ENCODE results near the gene DNMBP.
"Not testable (repeated sequence)": the region's sequence is repeated elsewhere in the genome, so short reads cannot be mapped to it uniquely, and the experiment has no call there.

Gene DNMBP

GRCh38 chr10:99912041-99912440 is 97.7 kb downstream of the DNMBP start:
- no peak for DNase-seq

GRCh38 chr10:99908512-99908911 is 101.2 kb downstream of the DNMBP start:
- DNase-seq, result no peak

- no peak for DNase-seq
Observed at GRCh38 chr10:99906470-99906869, 103.3 kb downstream of the DNMBP start.

- DNase-seq, result no peak
Observed at GRCh38 chr10:99905971-99906370, 103.8 kb downstream of the DNMBP start.

- peak in 1 of 2 experiments; percentile 3 for DNase-seq
Observed at GRCh38 chr10:99895867-99896266, 113.9 kb downstream of the DNMBP start.

DNA sequence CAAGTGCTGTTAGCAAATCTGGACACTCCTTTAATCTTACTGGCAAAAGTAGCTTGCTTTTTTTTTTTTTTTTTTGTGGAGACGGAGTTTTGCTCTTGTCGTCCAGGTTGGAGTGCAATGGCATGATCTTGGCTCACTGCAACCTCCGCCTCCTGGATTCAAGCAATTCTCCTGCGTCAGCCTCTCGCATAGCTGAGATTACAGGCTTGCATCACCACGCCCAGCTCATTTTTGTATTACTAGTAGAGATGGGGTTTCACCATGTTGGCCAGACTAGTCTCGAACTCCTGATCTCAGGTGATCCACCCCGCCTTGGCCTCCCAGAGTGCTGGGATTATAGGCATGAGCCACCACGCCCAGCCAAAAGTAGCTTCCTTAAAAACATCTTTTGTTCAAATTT is 114.7 kb downstream of the DNMBP start:
- DNase-seq, result not testable (repeated sequence)

DNA sequence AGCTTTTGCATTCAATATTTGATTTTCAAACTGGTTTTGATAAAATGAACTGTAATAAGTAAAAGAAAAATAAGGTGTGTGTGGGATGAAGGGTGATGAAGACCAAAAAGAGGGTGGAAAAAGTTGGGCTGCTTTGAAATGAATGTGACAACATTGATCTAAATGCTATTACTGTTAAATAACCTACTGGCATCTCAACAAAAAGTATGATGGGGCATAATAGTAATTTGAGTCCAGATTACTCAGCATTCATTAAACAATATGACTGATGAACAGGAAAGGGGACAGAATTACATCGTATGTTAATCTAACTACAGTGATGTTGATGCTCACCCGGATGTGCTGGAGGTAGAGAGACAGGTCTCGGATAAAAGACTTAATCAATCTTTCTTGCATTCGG is 115.1 kb downstream of the DNMBP start:
- DNase-seq, result no peak

- no peak for DNase-seq
Observed at GRCh38 chr10:99888622-99889021, 121.1 kb downstream of the DNMBP start.

GRCh38 chr10:99883523-99883922 is 126.2 kb downstream of the DNMBP start:
- DNase-seq, result no peak

DNA sequence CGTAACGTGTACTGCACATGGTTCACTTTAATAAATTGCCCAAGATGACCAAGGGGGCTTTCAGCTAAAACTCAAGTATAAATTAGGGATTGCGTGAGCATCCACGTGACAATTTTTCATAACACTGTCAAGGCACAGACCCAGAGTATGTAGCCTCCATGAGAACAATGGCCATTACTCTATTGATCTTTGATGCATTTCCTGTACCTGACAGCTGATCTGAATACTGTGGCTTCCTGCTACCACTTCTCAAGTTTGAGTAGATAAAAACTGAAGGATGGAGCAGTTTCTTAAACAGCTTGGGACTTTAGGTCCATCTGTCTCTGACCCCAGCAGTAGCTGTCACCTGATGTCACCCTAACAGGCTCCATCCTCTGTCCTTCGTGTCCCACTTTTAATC is 128.4 kb downstream of the DNMBP start:
- no peak for DNase-seq

DNA sequence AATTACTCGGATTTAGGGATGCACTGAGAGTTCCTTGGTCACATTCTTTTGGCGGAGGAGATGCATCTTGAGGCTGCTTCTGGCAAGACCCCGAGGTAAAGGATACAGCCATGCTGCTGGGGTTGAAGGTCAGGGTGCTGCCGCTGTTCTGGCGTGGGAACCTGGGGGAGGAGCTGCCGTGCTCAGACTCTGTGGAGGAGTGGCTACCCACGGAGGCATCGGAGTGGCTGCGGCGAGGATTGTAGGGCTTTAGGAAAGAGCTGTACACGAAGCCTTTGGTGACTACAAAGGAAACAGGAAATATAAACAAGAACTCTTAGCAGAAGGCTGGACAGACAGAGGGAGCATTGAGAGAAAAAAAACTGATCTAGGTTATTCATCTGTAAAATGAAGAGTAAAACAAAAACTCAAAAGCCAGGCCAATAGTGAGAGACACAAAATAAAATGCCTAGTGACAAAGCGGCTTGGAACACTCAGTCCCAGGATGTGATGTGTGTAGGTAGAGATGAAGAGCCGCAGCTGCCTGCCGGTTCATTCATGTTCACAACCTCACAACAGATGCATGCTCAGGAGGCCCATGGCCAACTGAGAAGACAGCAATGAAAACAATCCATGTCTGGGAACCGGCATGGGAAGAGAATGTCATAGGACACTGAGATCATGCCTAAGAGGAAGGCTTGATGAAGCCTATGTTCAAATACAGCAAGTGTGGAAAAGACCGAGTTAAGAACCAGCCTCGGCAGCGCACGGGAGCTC is 129.5 kb downstream of the DNMBP start:
- no peak for DNase-seq

DNA sequence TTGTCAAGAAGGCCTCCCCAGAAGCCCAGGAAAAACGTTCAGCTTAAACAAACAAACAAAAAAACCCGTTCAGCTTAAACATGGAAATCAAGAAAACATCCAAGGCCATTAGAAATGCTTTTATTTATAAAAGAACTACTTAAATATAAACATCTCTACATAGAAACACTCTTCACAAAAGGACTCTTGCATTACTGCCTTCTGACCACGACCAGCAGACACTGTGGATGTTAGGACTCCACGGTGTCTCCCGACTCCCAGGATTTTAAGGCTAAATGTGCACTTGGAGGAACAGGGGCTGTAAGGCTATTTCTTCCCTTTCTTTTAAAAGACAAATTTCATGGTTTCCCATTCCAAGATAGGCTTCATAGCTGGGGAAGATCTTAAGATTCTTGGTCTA is 134.3 kb downstream of the DNMBP start:
- DNase-seq, result no peak

DNA sequence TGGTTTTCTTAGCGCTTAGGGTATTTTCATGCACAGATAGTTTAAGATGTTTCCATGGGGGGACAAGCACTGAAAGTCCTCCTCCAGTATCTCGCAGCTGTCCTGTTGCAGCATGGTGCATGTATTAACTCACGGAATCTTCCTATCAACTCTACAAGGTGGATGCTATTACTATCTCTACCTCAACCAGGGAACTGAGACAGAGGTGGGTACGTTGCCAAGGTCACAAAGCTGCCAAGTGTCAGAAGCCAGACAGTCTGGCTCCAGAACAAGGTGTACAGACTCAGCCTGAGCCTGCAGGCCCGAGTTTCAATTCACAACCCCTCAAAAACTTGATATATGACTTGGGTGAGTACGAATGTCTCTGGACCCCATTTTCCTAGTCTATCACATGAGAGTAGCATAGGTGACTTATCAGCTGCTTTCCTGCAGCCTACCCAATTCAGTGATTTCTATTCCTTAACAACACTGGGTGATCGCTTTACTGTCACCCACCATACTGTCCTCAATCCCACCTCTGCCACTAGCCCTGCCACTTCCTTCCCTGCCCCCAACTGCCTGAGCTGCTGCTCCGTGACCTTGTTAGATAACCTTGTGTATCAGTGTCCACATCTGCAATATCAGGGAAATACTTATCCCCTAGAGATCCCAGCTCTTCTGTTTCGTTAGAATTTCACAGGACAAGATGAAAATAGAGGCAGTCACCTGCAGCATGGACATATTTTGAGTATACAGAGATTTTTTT is 135.2 kb downstream of the DNMBP start:
- no peak for DNase-seq

DNA sequence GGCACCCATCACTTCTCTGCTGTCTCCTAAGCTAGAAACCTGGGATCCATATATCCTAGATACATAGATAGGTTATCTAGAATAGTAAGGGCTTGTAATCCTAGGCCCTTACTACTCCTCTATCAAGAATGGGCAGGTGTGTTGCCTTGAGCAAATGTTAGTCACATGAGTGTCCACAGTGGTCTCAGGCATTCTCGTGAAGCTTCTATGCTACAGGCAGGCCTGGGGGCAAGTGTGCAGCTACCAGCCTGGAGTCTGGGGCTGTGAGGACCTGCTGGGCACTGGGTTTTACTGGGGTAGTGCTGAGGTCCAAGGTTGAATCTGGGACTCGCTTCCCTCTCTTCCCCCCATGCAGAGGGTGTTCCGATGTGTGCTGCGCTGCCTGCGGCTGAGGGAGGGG is 135.9 kb downstream of the DNMBP start:
- DNase-seq, result no peak

DNA sequence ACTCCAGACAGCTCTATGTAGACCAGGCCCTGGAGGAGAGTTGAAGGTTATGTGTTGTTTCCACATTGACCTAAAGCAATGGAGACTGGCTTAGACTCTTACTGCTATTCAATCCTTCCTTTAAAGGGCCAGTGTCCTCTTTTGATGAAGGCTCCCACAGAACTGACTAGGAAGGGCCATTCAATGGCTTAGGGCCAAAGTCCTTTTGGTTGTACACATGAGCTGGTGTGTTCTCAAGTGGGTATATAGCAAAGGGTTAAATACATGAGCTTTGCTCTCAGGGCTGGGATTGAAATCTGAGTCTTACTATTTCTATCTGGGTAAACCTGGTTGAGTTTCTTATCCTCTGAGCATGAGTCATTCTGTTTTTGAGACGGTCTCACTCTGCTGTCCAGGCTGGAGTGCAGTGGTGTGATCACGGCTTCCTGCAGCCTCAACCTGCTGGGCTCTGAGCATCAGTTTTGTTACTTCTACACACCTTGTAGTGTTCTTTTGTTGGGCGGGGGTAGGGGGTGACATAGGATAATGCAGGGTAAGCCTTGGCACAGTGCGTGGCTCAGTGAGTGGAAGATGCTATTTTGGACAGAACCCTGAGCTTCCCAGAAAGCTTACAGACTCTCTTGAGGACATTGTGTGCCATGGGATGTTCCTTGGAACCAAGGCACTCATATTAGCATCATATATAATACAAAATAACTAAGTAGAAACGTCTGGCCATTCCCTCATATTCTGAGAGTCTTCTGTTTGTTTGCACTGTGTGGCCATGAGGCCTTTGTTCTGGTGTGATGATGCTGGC is 137.2 kb downstream of the DNMBP start:
- DNase-seq, result no peak

DNA sequence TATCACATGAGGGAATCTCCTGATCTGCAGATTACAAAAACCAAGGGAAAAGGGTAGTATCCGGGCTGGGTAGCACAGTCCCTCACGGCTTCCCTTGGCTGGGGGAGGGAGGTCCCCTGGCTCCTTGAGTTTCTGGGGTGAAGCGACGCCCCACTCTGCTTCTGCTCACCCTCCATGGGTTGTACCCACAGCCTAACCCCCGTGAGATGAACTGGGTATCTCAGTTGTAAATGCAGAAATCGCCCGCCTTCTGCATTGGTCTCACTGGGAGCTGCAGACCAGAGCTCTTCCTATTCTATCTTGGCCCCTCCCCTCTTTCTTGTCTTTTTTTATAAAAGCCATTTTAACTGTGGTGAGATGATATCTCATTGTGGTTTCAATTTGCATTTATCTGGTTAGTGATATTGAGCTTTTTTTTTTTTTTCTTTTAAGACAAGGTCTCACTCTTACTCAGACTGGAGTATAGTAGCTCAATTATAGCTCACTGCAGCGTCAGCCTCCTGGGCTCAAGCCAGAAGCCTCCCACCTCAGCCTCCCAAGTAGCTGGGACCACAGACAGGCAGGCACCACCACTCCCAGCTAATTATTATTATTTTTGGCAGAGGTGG is 139.5 kb downstream of the DNMBP start:
- no peak for DNase-seq

GRCh38 chr10:99869581-99870122 is 140.1 kb downstream of the DNMBP start:
- DNase-seq, result no peak

DNA sequence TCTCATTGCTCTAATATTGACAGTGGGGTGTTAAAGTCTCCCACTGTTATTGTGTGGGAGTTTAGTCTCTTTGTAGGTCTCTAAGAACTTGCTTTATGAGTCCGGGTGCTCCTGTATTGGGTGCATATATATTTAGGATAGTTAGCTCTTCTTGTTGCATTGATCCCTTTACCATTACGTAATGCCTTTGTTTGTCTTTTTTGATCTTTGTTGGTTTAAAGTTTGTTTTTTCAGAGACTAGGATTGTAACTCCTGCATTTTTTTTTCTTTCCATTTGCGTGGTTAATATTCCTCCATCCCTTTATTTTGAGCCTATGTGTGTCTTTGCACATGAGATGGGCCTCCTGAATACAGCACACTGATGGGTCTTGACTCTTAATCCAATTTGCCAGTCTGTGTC is 142.5 kb downstream of the DNMBP start:
- DNase-seq, result not testable (repeated sequence)

DNA sequence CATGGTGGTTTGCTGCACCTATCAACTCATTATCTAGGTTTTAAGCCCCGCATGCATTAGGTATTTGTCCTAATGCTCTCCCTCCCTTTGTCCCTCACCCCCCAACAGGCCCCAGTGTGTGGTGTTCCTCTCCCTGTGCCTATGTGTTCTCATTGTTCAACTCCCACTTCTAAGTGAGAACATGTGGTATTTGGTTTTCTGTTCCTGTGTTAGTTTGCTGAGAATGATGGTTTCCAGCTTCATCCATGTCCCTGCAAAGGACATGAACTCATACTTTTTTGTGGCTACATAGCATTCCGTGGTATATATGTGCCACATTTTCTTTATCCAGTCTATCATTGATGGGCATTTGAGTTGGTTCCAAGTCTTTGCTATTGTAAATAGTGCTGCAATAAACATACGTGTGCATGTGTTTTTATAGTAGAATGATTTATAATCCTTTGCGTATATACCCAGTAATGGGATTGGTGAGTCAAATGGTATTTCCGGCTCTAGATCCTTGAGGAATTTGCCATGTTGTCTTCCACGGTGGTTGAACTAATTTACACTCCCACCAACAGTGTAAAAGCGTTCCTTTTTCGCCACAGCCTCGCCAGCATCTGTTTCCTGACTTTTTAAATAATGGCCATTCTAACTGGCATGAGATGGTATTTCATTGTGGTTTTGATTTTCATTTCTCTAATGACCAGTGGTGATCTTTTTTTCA is 146.1 kb downstream of the DNMBP start:
- DNase-seq, result not testable (repeated sequence)

GRCh38 chr10:99860466-99860865 is 149.3 kb downstream of the DNMBP start:
- no peak for DNase-seq

GRCh38 chr10:99859585-99859984 is 150.2 kb downstream of the DNMBP start:
- no peak for DNase-seq

DNA sequence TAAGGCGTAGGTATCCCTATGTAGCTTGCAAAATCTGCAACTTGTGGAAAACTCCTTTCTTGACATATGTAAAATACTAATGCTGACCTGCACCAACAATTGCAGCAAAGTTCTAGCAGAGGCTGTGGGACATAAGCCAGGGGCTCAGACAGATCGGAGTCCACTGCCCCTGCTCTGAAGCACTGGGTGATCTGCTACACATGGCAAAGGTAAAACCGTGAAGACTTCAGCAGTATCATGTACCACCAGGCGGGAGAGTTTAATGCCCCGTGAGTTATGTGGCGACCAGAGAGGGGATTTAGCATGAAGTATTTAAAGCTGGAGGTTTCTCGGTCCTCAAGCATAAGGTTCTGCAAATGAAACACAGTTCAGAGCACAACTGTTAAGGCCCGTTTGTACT is 150.9 kb downstream of the DNMBP start:
- no peak for DNase-seq

Measured in NCI-H2081 (cell line).